ENCODE results near the gene MAGEA9B. TPM values are rescaled to one million over a fixed set of nuclear protein-coding genes. Genes with fewer than 3 reads are reported as not detected.
"Not testable (repeated sequence)": the region's sequence is repeated elsewhere in the genome, so short reads cannot be mapped to it uniquely, and the experiment has no call there.

Gene MAGEA9B
- total and polyA plus RNA-seq, 4 experiments from 2014 or later, result not detected

DNA sequence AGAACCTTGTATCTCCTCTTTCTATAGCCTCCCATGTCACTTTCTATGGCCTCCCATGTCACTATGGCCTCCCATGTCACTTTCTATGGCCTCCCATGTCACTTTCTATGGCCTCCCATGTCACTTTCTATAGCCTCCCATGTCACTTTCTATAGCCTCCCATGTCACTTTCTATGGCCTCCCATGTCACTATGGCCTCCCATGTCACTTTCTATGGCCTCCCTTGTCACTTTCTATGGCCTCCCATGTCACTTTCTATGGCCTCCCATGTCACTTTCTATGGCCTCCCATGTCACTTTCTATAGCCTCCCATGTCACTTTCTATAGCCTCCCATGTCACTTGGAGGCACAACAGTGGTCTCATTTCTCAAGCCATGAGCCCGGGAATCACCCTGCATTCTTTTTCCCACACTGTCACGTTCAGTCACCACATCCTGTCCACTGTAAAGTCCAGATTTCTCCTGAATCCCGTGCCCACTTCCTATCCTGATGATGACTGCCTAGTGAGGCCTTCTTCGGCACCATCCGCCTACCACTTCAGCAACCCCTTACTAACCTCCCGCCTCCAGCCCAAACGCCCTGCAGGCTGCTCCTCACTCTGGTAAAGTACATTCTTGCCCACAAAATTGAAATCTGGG is 18.1 kb upstream of the MAGEA9B start:
- peaks cover 4 to 30% of the 10 kb centered on the region in 2 donors for H3K36me3 Mint-ChIP-seq
- H3K27ac Mint-ChIP-seq; H3K27me3 ChIP-seq (ENCODE audit: insufficient read depth, low read length); H3K4me3 Mint-ChIP-seq; CTCF ChIA-PET (ENCODE audit: partially characterized antibody); H3K27me3 Mint-ChIP-seq; H3K4me1 Mint-ChIP-seq; intact Hi-C loops (cut with micrococcal nuclease); POLR2A ChIA-PET (ENCODE audit: partially characterized antibody); H3K9me3 ChIP-seq (ENCODE audit: control insufficient read depth in 1 of 2, low read length in 2 of 2); H3K4me3 ChIP-seq (ENCODE audit: low read length in 2 of 2); H3K36me3 ChIP-seq (ENCODE audit: insufficient read depth, low read length); H3K27ac ChIP-seq (ENCODE audit: low read depth, low read length); H3K9me3 Mint-ChIP-seq; DNase-seq; H3K4me1 ChIP-seq (ENCODE audit: insufficient read depth, low read length): not testable (repeated sequence)

DNA sequence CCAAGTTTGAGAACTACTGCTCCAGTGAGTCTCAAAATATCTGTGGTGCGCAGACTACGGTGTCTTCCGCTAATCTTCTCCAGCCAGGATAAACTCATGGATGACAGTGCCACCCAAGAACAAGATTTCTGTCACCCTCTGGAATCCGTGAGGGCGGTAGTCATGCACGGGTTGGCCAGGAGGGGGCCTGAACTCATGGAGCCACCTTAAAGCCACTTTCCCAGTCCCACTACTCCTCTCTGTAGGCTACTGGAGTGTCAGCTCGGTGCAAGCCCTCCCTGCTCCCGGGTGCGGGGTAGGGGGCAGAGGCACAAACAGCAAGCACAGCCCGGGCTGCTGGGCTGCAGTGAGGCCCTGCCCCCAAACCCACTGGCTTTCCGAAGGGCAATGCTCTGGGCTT is 11.3 kb upstream of the MAGEA9B start:
- H3K9me3 ChIP-seq (ENCODE audit: control insufficient read depth in 1 of 2, low read length in 2 of 2); H3K4me1 Mint-ChIP-seq; H3K27me3 Mint-ChIP-seq; H3K36me3 ChIP-seq (ENCODE audit: insufficient read depth, low read length); H3K27ac ChIP-seq (ENCODE audit: low read depth, low read length); H3K9me3 Mint-ChIP-seq; H3K4me3 Mint-ChIP-seq; POLR2A ChIA-PET (ENCODE audit: partially characterized antibody); H3K27ac Mint-ChIP-seq; intact Hi-C loops (cut with micrococcal nuclease); DNase-seq; H3K36me3 Mint-ChIP-seq; H3K4me3 ChIP-seq (ENCODE audit: low read length in 2 of 2); H3K4me1 ChIP-seq (ENCODE audit: insufficient read depth, low read length); CTCF ChIA-PET (ENCODE audit: partially characterized antibody); H3K27me3 ChIP-seq (ENCODE audit: insufficient read depth, low read length): not testable (repeated sequence)

DNA sequence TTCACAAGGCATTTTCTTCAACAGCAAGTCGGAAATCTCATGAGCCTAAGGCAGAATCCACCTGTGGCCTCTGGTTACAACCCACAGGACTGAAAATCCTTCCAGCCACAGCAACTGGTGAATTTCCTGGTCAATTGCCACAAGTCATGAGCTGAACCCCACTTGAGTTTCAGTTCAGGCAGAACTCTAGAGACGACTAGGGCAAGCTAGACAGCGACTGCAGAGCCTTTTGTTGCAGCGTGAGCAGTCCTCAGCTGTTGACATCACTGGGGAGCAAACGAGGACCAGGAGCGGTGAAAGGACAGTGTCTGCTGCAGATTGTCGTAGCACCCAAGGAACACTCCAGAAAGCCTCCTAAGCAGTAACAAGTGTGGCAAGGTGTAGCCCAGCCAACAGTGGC is 8.7 kb upstream of the MAGEA9B start:
- H3K27me3 Mint-ChIP-seq; H3K4me3 Mint-ChIP-seq; H3K27ac ChIP-seq (ENCODE audit: low read depth, low read length); intact Hi-C loops (cut with micrococcal nuclease); H3K27ac Mint-ChIP-seq; H3K4me1 Mint-ChIP-seq; DNase-seq; H3K4me3 ChIP-seq (ENCODE audit: low read length in 2 of 2); H3K27me3 ChIP-seq (ENCODE audit: insufficient read depth, low read length); H3K9me3 Mint-ChIP-seq; H3K36me3 ChIP-seq (ENCODE audit: insufficient read depth, low read length); H3K4me1 ChIP-seq (ENCODE audit: insufficient read depth, low read length); POLR2A ChIA-PET (ENCODE audit: partially characterized antibody); H3K9me3 ChIP-seq (ENCODE audit: control insufficient read depth in 1 of 2, low read length in 2 of 2); CTCF ChIA-PET (ENCODE audit: partially characterized antibody); H3K36me3 Mint-ChIP-seq: not testable (repeated sequence)

DNA sequence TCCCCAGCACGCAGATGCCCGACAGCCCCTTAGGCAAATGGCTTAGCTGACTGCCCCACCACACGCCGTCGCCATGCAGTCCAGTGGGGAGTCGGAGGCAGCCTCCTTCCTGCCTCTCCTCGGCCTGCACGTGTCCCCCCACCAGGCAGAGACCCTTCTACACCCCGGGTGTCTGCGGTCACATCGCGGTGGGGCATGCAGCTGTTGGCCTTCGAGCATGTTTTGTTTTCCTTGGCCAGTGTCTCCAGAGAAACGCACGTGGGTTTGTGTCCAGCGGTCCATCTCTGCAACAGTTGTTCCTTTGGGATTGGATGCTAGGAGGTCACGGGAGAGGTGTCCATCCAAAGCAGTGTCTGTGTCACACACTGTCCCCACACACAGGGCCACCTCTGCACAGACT is 8.0 kb upstream of the MAGEA9B start, which contains the start of gene HSFX2:
TSS of gene HSFX2 (minus strand) at position 101 of the 400 bp plus-strand sequence. CDS start 614 bp downstream, outside the sequence.
- H3K36me3 Mint-ChIP-seq; H3K27me3 ChIP-seq (ENCODE audit: insufficient read depth, low read length); CTCF ChIA-PET (ENCODE audit: partially characterized antibody); H3K36me3 ChIP-seq (ENCODE audit: insufficient read depth, low read length); H3K4me3 Mint-ChIP-seq; H3K4me3 ChIP-seq (ENCODE audit: low read length in 2 of 2); H3K9me3 Mint-ChIP-seq; H3K27me3 Mint-ChIP-seq; intact Hi-C loops (cut with micrococcal nuclease); H3K27ac Mint-ChIP-seq; H3K4me1 Mint-ChIP-seq; H3K9me3 ChIP-seq (ENCODE audit: control insufficient read depth in 1 of 2, low read length in 2 of 2); H3K4me1 ChIP-seq (ENCODE audit: insufficient read depth, low read length); POLR2A ChIA-PET (ENCODE audit: partially characterized antibody); H3K27ac ChIP-seq (ENCODE audit: low read depth, low read length); DNase-seq: not testable (repeated sequence)

DNA sequence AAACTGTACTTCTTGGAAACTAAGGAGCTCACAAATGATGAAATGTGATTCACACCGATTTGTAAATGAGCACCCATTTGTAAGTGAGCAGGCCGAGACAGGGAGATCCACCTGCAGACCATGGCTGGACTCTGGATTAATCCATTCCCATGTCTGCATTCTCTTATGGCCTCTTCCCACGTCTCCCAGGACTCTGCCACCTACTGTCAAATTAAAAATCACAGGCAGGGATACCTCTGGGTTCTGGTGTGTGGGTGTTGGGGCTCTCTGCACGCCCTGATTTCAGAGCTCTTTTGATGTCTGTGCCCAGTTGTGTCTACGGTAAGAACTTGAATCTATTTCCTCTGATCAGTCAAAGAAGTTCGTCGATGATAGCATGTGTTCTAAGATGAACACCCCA is 3.7 kb upstream of the MAGEA9B start:
- POLR2A ChIA-PET (ENCODE audit: partially characterized antibody); H3K27ac Mint-ChIP-seq; H3K4me3 ChIP-seq (ENCODE audit: low read length in 2 of 2); H3K36me3 ChIP-seq (ENCODE audit: insufficient read depth, low read length); H3K27me3 ChIP-seq (ENCODE audit: insufficient read depth, low read length); H3K4me3 Mint-ChIP-seq; intact Hi-C loops (cut with micrococcal nuclease); CTCF ChIA-PET (ENCODE audit: partially characterized antibody); H3K9me3 ChIP-seq (ENCODE audit: control insufficient read depth in 1 of 2, low read length in 2 of 2); DNase-seq; H3K27ac ChIP-seq (ENCODE audit: low read depth, low read length); H3K4me1 Mint-ChIP-seq; H3K27me3 Mint-ChIP-seq; H3K9me3 Mint-ChIP-seq; H3K4me1 ChIP-seq (ENCODE audit: insufficient read depth, low read length); H3K36me3 Mint-ChIP-seq: not testable (repeated sequence)

DNA sequence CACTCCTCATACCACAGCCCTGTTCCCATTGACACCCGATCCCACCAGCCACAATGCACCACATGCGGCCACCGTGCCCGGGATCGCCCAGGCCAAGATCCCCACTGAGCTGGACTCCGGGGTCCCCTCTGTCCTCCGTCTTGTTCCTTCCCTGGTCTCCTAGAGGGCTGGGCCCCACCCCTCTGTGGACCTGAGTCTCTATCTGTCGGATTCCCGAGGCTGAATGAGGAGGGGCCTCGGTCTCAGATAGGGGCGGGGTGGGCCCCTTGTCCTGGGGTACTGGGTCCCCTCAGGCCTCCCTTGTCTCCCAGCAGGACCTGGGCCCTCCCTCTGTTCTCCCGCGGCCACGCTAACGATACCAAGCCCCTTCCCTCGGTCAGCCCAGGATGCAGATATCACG is 1.6 kb downstream of the MAGEA9B start:
- CTCF ChIA-PET (ENCODE audit: partially characterized antibody); H3K27ac Mint-ChIP-seq; H3K9me3 ChIP-seq (ENCODE audit: control insufficient read depth in 1 of 2, low read length in 2 of 2); H3K9me3 Mint-ChIP-seq; H3K4me3 Mint-ChIP-seq; H3K27me3 Mint-ChIP-seq; H3K36me3 Mint-ChIP-seq; DNase-seq; POLR2A ChIA-PET (ENCODE audit: partially characterized antibody); H3K36me3 ChIP-seq (ENCODE audit: insufficient read depth, low read length); H3K27ac ChIP-seq (ENCODE audit: low read depth, low read length); H3K4me3 ChIP-seq (ENCODE audit: low read length in 2 of 2); intact Hi-C loops (cut with micrococcal nuclease); H3K4me1 ChIP-seq (ENCODE audit: insufficient read depth, low read length); H3K4me1 Mint-ChIP-seq; H3K27me3 ChIP-seq (ENCODE audit: insufficient read depth, low read length): not testable (repeated sequence)

DNA sequence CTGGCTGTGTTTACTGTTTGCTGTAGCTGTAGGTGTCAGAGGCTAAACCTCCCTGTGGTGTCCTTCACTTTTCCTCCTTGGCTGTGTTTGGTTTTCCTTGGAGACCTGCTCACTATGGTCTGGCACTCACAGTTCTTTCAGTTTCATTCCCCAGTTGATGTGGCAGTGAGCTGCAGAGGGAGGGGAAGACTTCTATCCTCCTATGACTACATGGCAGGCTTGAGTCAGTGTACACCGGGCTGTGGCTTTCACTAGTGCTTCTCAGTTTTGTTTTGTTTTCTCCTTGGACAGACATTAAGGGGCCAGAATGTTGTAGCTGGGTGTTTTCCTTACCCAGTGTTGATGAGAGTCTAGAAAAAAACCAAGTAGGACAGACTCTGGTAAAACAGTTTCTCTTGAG is 13.8 kb downstream of the MAGEA9B start:
- H3K4me1 ChIP-seq (ENCODE audit: insufficient read depth, low read length); H3K27ac ChIP-seq (ENCODE audit: low read depth, low read length); POLR2A ChIA-PET (ENCODE audit: partially characterized antibody); intact Hi-C loops (cut with micrococcal nuclease); H3K4me3 ChIP-seq (ENCODE audit: low read length in 2 of 2); CTCF ChIA-PET (ENCODE audit: partially characterized antibody); H3K27ac Mint-ChIP-seq; H3K4me1 Mint-ChIP-seq; H3K36me3 Mint-ChIP-seq; H3K9me3 ChIP-seq (ENCODE audit: control insufficient read depth in 1 of 2, low read length in 2 of 2); H3K4me3 Mint-ChIP-seq; H3K27me3 ChIP-seq (ENCODE audit: insufficient read depth, low read length); H3K9me3 Mint-ChIP-seq; H3K27me3 Mint-ChIP-seq; H3K36me3 ChIP-seq (ENCODE audit: insufficient read depth, low read length); DNase-seq: not testable (repeated sequence)

DNA sequence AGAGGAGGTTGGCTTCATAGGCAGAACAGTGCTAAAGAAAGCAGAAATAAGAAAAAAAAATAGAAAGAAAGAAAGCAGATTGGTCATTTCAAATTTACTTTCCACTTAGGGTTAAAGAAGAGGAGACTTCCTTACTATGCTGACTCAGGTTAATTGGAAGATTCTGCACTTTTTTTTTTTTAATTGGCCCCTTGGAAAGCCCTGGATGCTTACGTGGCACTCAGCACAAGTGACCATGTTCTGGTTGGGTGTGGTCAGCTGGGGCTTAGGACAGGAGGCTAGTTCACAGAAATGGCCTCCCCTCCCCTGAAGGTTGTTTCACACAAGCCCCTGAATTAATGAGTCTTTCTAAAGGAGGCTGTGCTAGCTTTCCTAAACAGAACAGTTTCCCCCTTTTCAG is 14.5 kb downstream of the MAGEA9B start:
- Mint-ChIP-seq H3K27me3 (no peaks in the 10 kb centered on the region), H3K4me1 (no peaks in the 10 kb centered on the region), H3K27ac (no peak overlapping the region), H3K36me3 (no peaks in the 10 kb centered on the region), H3K4me3 (no peak overlapping the region), H3K9me3 (no peaks in the 10 kb centered on the region)
- H3K27ac ChIP-seq (ENCODE audit: low read depth, low read length), result no peak overlapping the region
- ChIA-PET POLR2A (ENCODE audit: partially characterized antibody) (no interaction called here), CTCF (ENCODE audit: partially characterized antibody) (no interaction called here)
- intact Hi-C loops (cut with micrococcal nuclease), result no loop called here
- H3K9me3 ChIP-seq (ENCODE audit: control insufficient read depth in 1 of 2, low read length in 2 of 2), result no peaks in the 10 kb centered on the region
- no peak for DNase-seq
- no peak overlapping the region for H3K4me3 ChIP-seq (ENCODE audit: low read length in 2 of 2)
- no peaks in the 10 kb centered on the region for H3K4me1 ChIP-seq (ENCODE audit: insufficient read depth, low read length)
- no peaks in the 10 kb centered on the region for H3K36me3 ChIP-seq (ENCODE audit: insufficient read depth, low read length)
- H3K27me3 ChIP-seq (ENCODE audit: insufficient read depth, low read length), result no peaks in the 10 kb centered on the region
